GOT3 (cell line): ENCODE results near the gene DNASE1.
"Not testable (repeated sequence)": the region's sequence is repeated elsewhere in the genome, so short reads cannot be mapped to it uniquely, and the experiment has no call there.

ENCODE experiments used
- DNase-seq: peaks from one replicate; lab custom pipeline; 2025; ENCODE audit warnings: mixed read lengths; lab: John Stamatoyannopoulos, UW

Gene DNASE1

GRCh38 chr16:3654249-3654991 lies at the start of gene DNASE1:
Gene DNASE1 (plus strand): TSS chr16:3654691. CDS start chr16:3655374, 683 bp downstream.
- DNase-seq, result no peak

- no peak for DNase-seq
These were observed 48.0 kb upstream of the DNASE1 start for GRCh38 chr16:3606441-3606840.

GRCh38 chr16:3607161-3607560 lies 47.3 kb upstream of the DNASE1 start:
- no peak for DNase-seq

- DNase-seq, result no peak
These were observed 46.9 kb upstream of the DNASE1 start for GRCh38 chr16:3607634-3608033.

- no peak for DNase-seq
These were observed 46.4 kb upstream of the DNASE1 start for GRCh38 chr16:3608069-3608468.

GRCh38 chr16:3608976-3609375 lies 45.5 kb upstream of the DNASE1 start:
- DNase-seq, result not testable (repeated sequence)

GRCh38 chr16:3609895-3610697 lies 44.4 kb upstream of the DNASE1 start:
- no peak for DNase-seq

- DNase-seq, result no peak
These were observed 43.8 kb upstream of the DNASE1 start for GRCh38 chr16:3610698-3611145.

- peak; percentile 84 for DNase-seq
These were observed 43.1 kb upstream of the DNASE1 start, which contains the start of gene SLX4 for GRCh38 chr16:3611146-3611975. Gene SLX4 (minus strand): TSS chr16:3611606. CDS start chr16:3608964, 2,642 bp downstream.

GRCh38 chr16:3612510-3613466 lies 41.7 kb upstream of the DNASE1 start:
- no peak for DNase-seq

GRCh38 chr16:3618769-3619141 lies 35.7 kb upstream of the DNASE1 start:
- no peak for DNase-seq

- DNase-seq, result no peak
These were observed 30.8 kb upstream of the DNASE1 start for GRCh38 chr16:3623642-3624041.

GRCh38 chr16:3625331-3625730 lies 29.2 kb upstream of the DNASE1 start:
- no peak for DNase-seq

- no peak for DNase-seq
These were observed 28.4 kb upstream of the DNASE1 start for GRCh38 chr16:3625911-3626732.

GRCh38 chr16:3637371-3637923 lies 17.0 kb upstream of the DNASE1 start:
- DNase-seq, result no peak

- no peak for DNase-seq
These were observed 15.4 kb upstream of the DNASE1 start for GRCh38 chr16:3638916-3639644.

- DNase-seq, result no peak
These were observed 14.3 kb upstream of the DNASE1 start for GRCh38 chr16:3640207-3640606.

GRCh38 chr16:3640632-3641501 lies 13.6 kb upstream of the DNASE1 start:
- no peak for DNase-seq
